Thoracic aorta (tissue), 2 donors: ENCODE results near the gene SYTL2. TPM values are rescaled to one million over a fixed set of nuclear protein-coding genes. Genes with fewer than 3 reads are reported as not detected.

Source experiments
- ATAC-seq: fragments of 150-250 bp; one replicate; pipeline ENCODE4 v1.8.0; 2017; ENCODE audit warnings: low read depth; ENCODE audit not compliant: insufficient number of reproducible peaks, low FRiP score
- DNase-seq: peaks from one replicate; pipeline ENCODE4 v3.0.0-alpha.2; 2020; ENCODE audit warnings: low spot score
- H3K27ac ChIP-seq, 2 donors: fragments of 200-600 bp; sonication (generic); 1 replicate in 1 of 2; 2 replicates in 1 of 2; pipeline ENCODE4 v1.5.1; 2016; ENCODE audit warnings: mild to moderate bottlenecking in 2 of 2, moderate library complexity in 2 of 2
- H3K27me3 ChIP-seq: fragments of 200-600 bp; sonication (generic); replicated peaks from 2 replicates; pipeline ENCODE4 v1.6.0; 2016; ENCODE audit warnings: mild to moderate bottlenecking; ENCODE audit not compliant: insufficient read depth
- H3K36me3 ChIP-seq: fragments of 200-600 bp; sonication (generic); one replicate; pipeline ENCODE4 v1.5.1; 2016
- H3K4me1 ChIP-seq, 2 donors: fragments of 200-600 bp; sonication (generic); 1 replicate in 1 of 2; 2 replicates in 1 of 2; pipeline versions ENCODE4 v1.5.1 to v1.6.0; 2016; ENCODE audit warnings: low read depth in 2 of 2, mild to moderate bottlenecking in 1 of 2; ENCODE audit not compliant: control insufficient read depth in 1 of 2
- H3K4me3 ChIP-seq: fragments of 200-600 bp; sonication (generic); 2 replicates; pipeline ENCODE4 v1.5.1; 2016; ENCODE audit warnings: mild to moderate bottlenecking
- H3K9me3 ChIP-seq: fragments of 200-600 bp; sonication (generic); 2 replicates; pipeline ENCODE4 v1.5.1; 2016
- CTCF ChIP-seq: fragments of 200-600 bp; sonication (generic); IDR thresholded peaks from one replicate; pipeline ENCODE4 v1.5.1; 2019; ENCODE audit warnings: antibody characterized with exemption
- total RNA-seq, 2 donors: library from RNA; depleted of rRNA; stranded (reverse); fragments of >200 nt; gene quantifications; one replicate each; pipeline versions ENCODE4 v1.1.0 to v1.2.3, GENCODE V29; 2016

The SYTL2 gene
- total RNA-seq, 2 donors from 2014 or later: 27.8 to 36.0 TPM

GRCh38 chr11:85698195-85698594 lies 112.7 kb downstream of the SYTL2 start:
- TF ChIP-seq CTCF: no peak
- Histone ChIP-seq H3K27ac (no peak overlapping the region), H3K9me3 (no peaks in the 10 kb centered on the region), H3K4me1 (no peaks in the 10 kb centered on the region), H3K27me3 (no peaks in the 10 kb centered on the region), H3K36me3 (no peaks in the 10 kb centered on the region), H3K4me3 (no peak overlapping the region)
- ATAC-seq: no peak
- DNase-seq: no peak

GRCh38 chr11:85697747-85698146 lies 113.2 kb downstream of the SYTL2 start:
- no peaks in the 10 kb centered on the region for H3K9me3 ChIP-seq
- H3K4me1 ChIP-seq: no peaks in the 10 kb centered on the region
- no peak for DNase-seq
- H3K27ac ChIP-seq: no peak overlapping the region
- no peaks in the 10 kb centered on the region for H3K27me3 ChIP-seq
- no peak for TF ChIP-seq CTCF
- ATAC-seq: no peak
- no peak overlapping the region for H3K4me3 ChIP-seq
- no peaks in the 10 kb centered on the region for H3K36me3 ChIP-seq

- no peaks in the 10 kb centered on the region for H3K36me3 ChIP-seq
- H3K4me1 ChIP-seq: no peaks in the 10 kb centered on the region
- DNase-seq (no peak), ATAC-seq (no peak)
- no peak overlapping the region for H3K4me3 ChIP-seq
- H3K9me3 ChIP-seq: no peaks in the 10 kb centered on the region
- H3K27me3 ChIP-seq: no peaks in the 10 kb centered on the region
- TF ChIP-seq CTCF: no peak
- H3K27ac ChIP-seq: no peak overlapping the region
These were observed 115.4 kb downstream of the SYTL2 start for GRCh38 chr11:85695546-85695945.

GRCh38 chr11:85694385-85694980 lies 116.5 kb downstream of the SYTL2 start:
- H3K4me3 ChIP-seq: no peak overlapping the region
- no peaks in the 10 kb centered on the region for H3K4me1 ChIP-seq
- H3K27ac ChIP-seq: no peak overlapping the region
- DNase-seq (no peak), ATAC-seq (no peak)
- TF ChIP-seq CTCF: no peak
- no peaks in the 10 kb centered on the region for H3K36me3 ChIP-seq
- no peaks in the 10 kb centered on the region for H3K9me3 ChIP-seq
- H3K27me3 ChIP-seq: no peaks in the 10 kb centered on the region

- Histone ChIP-seq H3K4me1 (peaks cover 5 to 15% of the 10 kb centered on the region in 2 donors), H3K9me3 (no peaks in the 10 kb centered on the region), H3K27me3 (no peaks in the 10 kb centered on the region), H3K4me3 (peak within 1 kb of the TSS; percentile 75), H3K27ac (peak within 1 kb of the TSS; percentile 54 to 77), H3K36me3 (no peaks in the 10 kb centered on the region)
- ATAC-seq: peak; percentile 100
- no peak for TF ChIP-seq CTCF
- DNase-seq: peak; percentile 64
These were observed 125.0 kb downstream of the SYTL2 start, which contains the start of gene CCDC89 for GRCh38 chr11:85685820-85686459. TSS of gene CCDC89 (minus strand) at chr11:85686195. CDS start at chr11:85686130, 65 bp downstream.
